Stimulated activated CD4-positive, alpha-beta T cell treated with anti-CD3 and anti-CD28 coated beads, Interleukin-2, amount 100 ng/mL, for 4 hours (primary cell): Measurements from ENCODE around the gene KHNYN.
"Not testable (repeated sequence)": the region's sequence is repeated elsewhere in the genome, so short reads cannot be mapped to it uniquely, and the experiment has no call there.

Experiments used
- DNase-seq: peaks from one replicate; pipeline ENCODE4 v3.0.0-alpha.2; 2020; ENCODE audit warnings: low read depth

The KHNYN gene

GRCh38 chr14:24429395-24430142, at the start of gene KHNYN, which contains the start of gene CBLN3:
TSS of gene KHNYN (plus strand) at chr14:24429954. CDS start at chr14:24430731, 777 bp downstream.
TSS of gene CBLN3 (minus strand) at chr14:24429668. CDS start at chr14:24429054, 614 bp downstream.
- peak; percentile 81 for DNase-seq

DNA sequence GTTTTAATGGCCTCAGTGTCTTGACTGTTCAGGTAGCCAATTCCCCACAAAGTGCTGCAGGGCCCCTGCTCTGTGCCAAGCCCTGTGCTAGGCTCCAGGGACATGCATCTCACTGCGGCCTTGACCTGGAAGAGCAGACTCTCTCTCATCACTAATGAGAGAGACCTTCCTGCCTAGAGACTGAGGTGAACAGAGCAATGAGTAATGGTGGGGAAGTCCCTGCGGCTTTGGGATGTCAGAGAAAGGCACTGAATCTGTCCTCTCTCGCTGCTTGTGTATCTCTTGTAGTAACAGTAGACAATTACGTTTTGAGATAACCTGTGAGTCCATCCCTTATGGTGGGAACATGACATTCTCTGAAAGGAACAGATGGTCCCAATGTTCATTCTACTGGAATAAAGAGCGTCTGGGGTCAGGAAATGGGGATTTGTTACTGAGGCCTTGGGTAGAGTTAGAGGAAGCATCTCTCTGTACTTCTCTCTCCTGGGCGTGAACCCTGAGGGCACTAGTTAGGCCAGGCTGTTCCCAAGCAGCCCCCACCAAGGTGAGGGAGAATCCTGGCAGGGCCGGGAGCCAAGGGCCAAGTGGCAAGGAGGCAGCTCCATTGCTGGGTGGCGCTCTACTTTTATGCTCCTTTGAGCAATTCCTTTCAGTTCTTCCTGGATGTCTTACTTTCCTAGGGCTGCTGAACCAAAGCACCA, 48.2 kb upstream of the KHNYN start:
- no peak for DNase-seq

DNA sequence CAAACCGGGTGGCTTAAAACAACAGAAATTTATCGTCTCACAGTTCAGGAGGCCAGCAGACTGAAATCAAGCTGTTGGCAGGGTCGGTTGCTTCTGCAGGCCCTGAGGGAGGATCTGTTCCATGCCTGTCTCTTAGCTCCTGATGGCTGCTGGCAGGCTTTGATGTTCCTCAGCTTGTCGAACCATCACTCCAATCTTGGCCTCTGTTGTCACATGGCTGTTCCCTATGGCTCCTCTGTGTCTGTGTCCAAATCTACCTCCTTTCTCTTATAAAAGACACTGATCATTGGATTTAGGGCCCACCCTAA, 47.7 kb upstream of the KHNYN start:
- no peak for DNase-seq

GRCh38 chr14:24384169-24384568, 45.6 kb upstream of the KHNYN start:
- no peak for DNase-seq

DNA sequence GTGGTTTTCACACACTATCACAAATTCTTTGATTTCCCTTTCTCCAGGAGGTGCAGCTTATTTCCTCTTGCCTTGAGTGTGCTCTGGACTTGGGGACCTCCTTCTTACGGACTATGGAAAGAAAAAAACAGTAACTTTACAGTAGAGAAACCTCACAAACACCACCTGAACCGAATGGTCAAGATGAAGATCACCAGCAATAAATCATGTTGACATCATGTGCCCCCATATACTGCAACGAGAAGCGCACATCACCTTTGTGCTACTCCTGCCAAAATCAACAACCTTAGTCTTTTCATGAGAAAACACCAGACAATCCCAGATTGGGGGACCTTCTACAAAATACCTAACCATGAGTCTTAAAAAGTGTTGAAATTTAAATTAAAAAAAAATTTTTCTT, 44.2 kb upstream of the KHNYN start:
- no peak for DNase-seq

DNA sequence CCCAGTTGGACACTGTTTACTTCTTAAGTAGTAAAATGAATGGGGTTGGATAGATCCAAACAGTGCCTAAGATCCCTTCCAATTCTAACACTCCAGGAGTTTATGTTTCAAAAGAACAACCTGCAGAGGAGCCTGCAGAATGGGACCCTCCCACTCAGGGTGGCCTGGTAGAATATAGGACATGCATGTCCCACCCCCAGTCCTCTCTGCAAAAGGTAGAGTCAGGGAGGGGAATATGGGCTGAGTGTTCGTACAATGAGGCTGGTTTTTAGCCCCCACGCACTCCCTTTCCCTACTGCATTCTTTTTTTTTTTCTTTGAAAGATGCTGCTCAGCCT, 42.8 kb upstream of the KHNYN start:
- DNase-seq, result no peak

- DNase-seq, result not testable (repeated sequence)
These were observed 42.2 kb upstream of the KHNYN start for GRCh38 chr14:24387579-24387978.

GRCh38 chr14:24388474-24389179, 41.1 kb upstream of the KHNYN start:
- DNase-seq, result no peak

GRCh38 chr14:24389226-24389848, 40.4 kb upstream of the KHNYN start:
- no peak for DNase-seq

DNA sequence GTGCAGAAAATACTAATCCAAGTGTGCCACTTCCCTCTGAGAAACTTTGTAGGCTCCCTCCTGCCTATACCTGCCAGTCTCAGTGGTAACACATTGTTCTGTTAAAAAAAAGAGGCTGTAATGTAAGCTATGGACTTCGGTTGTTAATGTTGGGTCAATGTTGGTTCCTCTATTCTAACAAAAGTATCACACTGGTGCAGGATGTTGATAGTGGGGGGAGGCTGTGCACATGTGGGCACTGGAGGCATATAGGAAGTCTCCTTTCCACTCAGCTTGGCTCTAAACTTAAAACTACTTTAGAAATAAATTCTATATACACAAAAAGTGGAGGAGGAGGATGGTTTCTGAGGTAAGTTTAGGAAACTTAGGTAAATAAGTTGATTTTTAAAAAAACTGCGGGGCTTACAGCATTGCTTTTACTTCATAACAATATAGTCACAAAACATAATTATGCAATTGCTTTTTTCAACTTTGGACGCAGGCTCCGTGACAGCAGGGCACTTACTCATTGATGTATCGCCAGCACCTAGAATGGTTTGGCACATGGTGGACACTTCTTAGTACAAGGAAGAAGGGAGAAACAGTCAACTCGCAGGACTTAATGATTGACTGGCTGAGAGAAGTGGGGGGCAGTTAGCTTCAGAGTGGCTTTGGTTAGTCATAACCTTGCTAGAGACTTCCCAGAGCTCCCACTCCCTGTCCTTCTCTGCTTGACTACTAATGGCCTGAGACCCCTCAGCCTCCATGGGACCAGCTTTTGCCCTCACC, 38.9 kb upstream of the KHNYN start:
- no peak for DNase-seq

DNA sequence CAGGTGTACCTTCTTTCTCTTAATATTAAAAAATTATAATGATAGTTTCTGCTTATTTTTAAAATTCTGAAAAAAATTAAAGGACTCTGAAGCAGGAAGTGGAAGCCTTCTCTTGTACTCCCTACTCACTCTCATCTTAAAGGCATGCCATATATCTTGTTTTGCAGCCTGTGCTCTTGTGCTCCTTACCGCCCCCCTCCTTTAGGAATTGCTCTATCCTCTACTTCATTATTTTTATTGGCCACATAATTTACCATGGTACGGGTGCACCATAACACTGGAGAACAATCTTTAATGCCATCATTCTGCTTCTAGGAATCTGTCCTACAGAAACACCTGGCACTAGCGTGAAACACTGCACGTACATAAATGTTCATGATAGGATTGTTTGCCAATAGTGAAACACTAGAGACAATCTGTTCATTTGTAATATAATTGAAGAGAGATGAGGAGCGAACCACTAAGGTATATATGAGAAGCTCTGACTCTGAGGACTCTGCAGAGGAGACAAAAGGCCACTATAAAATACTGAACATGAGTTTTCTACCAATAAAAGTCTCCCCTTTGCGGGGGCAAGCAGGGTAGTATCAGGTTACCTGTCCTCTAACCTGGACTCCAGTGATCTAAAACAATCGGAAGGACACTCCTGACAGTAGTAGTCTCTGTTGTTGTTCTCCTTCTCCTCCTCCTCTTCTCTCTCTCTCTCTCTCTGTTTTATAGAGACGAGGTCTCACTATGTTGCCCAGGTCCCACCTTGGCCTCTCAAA, 37.2 kb upstream of the KHNYN start:
- DNase-seq, result no peak

DNA sequence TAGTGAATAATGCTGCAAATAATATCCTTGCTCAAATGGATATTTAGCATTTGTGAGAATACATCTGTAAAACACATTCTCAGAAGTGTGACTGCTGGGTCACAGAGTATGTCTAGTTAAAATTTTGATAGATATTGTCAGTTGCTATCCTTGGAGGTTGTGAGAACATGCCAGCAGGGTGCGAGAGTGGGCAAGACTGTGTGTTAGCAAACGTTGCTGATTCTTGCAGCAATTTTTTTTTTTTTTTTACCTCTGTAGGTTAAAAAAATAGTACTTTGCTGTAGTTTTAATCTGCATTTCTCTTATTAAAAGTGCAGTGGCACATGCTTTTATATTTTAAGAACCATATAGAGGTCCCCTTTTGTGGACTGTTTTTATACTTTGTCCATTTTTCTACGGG, 35.5 kb upstream of the KHNYN start:
- no peak for DNase-seq

DNA sequence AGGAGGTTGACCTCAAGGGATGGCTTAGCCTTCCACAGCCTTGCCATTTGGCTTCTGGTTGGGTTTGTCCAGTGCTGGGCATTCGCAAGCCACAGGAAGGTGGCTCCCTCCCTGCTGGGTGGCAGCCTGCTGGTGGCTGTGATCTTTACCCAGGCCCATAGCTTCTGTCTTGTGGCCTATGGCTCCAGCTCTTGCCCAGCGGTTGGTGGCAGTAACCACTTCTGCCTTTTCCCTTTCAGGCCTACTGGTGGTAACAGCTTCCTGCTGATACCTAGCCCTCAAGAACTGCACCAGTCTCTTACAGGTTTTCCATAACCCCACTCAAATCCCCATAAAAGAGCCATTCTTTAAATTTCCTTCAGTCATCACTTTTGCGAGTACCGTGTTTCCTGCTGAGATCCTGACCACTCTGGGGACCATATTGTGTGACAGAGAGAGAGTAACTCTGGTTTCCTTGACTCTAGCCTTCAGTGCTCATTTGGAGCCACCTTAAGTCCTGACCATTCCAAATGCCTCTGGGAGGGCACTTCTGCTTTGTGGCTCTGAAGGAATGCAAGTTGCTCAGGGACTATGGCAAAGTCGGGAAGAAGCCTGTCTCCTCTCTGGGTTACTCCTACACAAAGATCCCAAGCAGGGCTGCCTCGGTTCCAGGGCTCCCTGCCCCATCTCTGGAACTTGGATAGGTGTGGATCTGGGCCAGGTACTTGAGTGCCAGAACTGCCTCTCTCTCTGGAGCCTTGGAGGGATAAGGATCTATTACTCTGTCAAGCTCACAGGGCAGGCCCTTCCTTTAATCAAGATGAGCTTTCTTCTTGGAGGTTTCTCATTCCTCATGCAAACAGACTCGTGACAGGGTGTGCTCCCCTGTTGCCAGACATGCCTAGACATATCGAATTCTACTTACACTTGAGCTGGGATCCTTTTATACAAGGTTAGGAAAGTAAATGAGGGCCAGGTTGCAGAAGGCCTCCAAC, 33.9 kb upstream of the KHNYN start:
- no peak for DNase-seq

- no peak for DNase-seq
These were observed 32.0 kb upstream of the KHNYN start for GRCh38 chr14:24397639-24398292.

DNA sequence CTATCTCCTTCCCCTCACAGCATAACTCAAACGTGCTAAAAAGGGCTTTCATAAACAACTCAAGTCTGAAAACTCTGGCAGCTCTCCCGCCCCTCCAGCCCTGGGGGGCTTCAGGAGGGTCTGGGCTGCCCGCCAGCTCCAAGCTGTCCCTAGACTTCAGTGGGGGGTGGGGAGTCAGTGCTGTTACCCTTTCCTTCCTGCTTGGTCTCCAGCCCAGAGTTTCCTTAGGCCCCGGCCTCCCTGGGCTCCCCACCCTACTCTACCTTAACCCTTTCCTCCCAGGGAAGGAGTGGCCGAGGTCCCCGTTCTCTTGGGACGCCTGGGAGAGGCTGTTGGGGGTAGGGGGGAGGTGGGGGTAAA, 31.5 kb upstream of the KHNYN start:
- no peak for DNase-seq

DNA sequence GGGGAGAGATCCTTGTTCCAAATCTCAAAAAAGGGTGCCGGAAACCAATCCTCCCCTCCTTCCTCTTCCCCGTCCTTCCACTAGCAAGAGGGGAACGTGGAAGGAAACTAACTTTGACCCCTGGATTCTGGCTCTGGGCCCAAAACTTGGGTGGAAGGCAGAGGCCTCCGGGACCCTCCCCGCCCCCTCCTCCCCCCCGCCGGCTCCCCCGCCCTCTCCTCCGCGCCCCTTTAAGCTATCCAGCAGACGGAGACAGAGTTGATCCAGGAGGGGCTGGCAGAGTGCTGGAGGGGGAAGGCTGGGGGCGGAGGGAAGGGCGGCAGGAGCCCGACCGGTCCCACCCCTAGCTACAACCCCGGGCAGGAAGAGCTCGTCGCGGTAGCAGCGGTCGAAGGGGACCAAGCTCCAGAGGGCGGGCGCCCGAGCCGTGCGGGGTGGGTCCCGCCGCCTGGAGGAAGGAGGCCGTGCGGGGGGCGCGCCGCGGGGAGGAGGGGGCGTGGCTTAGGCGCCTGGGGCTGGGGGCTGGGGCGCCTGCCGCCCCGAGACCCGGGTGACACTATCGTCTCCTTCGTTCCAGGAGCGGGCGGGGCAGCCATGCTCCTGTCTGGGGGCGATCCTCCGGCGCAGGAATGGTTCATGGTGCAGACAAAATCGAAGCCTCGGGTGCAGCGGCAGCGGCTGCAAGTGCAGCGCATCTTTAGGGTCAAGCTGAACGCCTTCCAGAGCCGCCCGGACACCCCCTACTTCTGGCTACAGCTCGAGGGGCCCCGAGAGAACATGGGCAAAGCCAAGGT, 30.9 kb upstream of the KHNYN start, which contains the start of gene NYNRIN:
Gene NYNRIN, plus strand, starts transcription at position 351 of the 794 bp plus-strand sequence. Its CDS starts 244 bp downstream, at position 595.
- DNase-seq, result no peak

- no peak for DNase-seq
These were observed 30.3 kb upstream of the KHNYN start for GRCh38 chr14:24399447-24399822.

- no peak for DNase-seq
These were observed 29.6 kb upstream of the KHNYN start for GRCh38 chr14:24399999-24400718.
